GM18907 (cell line): ENCODE results near the gene RPUSD1.

Experiments used
- ATAC-seq: cut with Tn5 transposase; IDR thresholded peaks from one replicate; pipeline ENCODE4 v1.9.1; 2021; ENCODE audit warnings: mild to moderate bottlenecking, moderate library complexity; ENCODE audit not compliant: unreplicated experiment

RPUSD1 gene

DNA sequence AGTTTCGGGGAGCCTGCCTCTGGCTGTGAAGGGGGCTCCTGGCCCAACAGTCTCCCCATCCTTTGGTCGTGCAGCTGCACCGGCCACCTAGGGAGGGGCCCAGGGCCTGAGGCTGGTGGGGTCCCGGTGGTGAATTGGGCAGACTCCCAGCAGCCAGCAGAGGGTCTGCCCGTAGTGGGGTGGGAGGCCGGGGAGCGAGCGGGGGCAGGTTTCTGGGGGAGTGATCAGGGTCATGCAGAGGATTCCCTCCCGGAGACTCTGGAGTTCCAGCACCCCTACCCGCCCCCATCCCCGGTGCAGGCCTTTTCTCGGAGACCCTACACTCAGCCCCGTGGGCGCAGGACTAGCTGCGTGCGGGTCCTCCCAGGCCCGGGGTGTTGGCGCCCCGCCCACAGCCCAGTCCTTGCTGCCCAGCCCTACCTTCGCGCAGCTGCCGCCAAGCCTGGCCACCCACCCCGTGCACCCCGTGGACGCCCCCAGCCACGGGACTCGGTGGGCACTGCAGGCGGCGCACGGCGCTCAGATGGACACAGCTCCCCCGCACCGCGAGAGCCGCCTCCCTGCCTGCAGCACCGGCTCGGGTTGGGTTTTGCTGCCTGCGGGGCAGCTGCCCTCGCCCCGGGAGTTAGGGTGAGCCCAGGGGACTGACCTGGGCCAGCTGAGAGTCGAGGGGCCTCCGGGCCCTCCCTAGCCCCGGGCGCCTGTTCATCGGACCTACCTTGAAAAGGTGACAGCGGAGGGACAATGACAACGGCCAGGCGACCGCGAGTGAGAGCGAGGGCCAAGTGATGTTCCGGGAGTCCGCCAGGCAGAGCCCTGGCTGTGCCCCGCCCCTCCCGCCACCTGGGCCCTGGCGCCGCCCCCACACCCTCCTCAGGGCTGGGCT is 12.0 kb upstream of the RPUSD1 start, which contains the start of gene GNG13:
Gene GNG13 (minus strand): TSS at position 787 of the 886 bp plus-strand sequence. CDS start 1,657 bp downstream, outside the sequence.
- ATAC-seq, result no peak

DNA sequence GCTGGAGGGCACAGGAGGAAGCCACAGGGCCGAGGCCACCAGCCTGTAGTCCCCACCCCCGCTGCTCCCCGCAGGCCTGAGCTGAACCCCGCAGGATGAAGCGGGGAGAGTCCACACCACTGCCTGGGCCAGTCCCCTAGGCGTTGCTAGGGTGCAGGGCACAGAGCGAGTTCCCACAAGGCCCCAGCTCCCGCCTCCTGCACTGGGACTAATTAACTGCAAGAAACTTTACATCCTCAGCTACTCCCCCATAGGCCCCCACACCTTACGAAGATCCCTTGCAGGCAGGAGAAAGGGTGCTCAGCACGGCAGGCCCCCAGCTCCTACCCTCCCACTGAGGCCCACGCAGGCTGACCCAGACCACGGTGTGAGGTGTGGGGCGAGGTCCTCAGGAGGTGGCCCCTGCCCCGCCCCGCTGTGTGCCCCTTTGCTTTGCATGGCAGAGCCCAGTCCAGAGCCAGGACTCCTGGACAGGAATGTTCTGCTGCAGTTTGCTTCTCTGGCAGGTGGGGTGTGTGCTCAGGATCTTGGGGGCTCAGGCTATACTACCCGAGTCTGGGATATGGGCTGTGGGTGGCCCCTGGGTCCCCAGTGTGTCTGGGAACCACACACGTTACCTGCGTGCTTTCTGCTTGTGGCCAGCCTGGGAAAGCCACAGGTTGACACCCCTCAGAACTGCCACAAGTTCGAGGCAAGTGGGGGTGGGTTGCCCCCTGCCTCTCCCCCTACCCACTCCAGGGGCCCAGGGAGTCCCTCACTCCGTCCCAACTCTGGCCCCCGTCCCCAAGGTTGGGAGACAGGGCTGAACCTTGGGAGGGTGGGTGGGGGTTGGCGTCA is 11.1 kb upstream of the RPUSD1 start:
- no peak for ATAC-seq

DNA sequence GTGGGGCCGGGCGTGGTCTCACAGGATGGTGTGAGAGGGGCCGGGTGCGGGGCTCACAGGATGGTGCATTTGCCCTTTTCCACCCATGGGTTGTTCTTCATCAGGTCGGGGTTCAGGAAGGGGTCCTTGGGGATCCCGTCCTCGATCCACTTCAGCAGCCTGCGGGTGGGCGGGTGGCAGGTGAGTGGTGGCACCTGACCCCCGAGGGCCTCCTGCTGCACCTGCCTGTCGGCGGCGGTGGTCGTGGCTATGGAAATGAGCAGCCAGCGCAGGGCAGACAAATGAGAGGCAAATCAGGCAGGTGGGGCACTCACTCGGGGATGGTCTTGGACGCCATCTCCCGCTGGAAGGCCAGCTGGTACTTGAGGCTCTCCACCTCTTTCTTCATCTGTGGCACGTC is 10.5 kb upstream of the RPUSD1 start:
- ATAC-seq, result no peak

- ATAC-seq, result no peak
Measured at GRCh38 chr16:797686-798085, 9.5 kb upstream of the RPUSD1 start.

DNA sequence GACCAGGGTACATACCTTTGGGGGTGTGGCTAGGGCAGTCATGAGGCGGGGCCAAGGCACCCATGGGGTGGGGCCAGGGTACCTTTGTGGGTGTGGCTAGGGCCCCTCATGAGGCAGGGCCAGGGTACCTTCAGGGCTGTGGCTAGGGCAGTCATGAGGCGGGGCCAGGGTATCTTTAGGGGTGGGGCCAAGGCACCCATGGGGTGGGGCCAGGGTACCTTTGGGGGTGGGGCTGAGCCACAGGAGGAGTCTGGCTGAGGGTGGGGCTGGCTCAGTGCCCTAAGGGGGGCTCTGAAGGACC is 8.9 kb upstream of the RPUSD1 start:
- ATAC-seq, result no peak

GRCh38 chr16:796296-797119 is 8.3 kb upstream of the RPUSD1 start:
- ATAC-seq, result no peak

GRCh38 chr16:795580-796229 is 7.5 kb upstream of the RPUSD1 start:
- ATAC-seq, result no peak

DNA sequence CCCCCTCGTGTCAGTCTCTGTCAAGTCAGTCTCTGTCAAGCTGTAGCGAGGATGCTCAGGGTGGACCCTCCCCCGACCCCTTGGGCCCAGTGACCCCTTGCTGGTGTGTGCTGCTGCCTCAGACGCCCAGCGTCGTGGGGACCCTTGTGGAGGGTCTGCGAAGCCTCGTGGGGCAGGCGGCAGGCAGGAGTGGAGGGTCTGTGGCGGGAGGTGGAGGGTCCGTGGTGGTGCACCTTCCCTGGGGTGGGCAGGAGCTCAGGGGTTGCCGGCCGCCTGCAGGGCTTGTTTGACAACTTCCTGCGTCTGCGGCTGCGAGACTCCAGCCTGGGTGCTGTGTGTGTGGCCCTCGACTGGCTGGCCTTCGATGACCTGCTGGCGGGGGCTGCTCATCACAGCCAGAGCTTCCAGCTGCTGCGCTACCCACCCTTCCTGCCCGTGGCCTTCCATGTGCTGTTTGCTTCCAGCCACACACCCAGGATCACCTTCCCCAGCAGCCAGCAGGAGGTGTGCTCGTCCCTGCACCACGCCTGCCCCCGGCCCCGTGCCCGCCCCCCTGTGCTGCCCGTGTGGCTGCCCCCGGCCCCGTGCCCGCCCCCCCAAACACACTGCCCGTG is 6.8 kb upstream of the RPUSD1 start:
- ATAC-seq, result no peak

DNA sequence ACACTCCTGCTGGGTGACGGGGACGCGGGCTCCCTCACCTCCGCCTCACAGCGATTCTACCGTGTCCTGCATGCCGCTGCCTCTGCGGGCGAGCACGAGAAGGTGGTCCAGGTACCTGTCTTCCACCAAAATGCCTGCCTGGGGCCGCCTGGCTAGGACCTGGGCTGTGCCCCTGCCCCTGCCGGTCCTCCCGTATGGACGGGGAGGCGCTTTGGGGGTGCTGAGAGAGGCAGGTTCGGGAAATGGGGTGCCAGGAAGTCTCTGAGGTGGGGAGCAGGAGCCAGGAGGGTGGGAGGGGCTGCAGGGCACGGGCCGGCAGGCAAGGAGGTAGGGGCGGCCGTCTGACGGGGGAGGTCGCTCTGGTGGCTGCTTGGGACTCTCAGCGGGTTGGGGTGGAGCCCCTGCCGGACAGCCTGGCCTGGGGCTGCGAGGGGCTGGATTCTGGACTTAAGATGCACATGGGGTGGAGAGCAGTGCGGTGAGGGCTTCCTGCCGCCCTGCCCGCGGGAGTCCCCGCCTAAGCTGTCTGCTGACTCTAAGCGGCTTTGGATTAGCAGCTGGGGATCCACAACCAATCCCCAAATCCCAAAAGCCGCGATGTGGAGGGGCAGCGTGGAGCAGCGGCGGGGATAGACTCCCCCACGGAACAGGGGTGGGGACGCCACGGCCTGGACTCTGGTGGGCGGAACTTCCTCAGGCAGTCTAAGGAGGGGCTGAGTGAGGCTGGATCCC is 6.1 kb upstream of the RPUSD1 start:
- no peak for ATAC-seq

GRCh38 chr16:793414-793813 is 5.2 kb upstream of the RPUSD1 start:
- ATAC-seq, result no peak

DNA sequence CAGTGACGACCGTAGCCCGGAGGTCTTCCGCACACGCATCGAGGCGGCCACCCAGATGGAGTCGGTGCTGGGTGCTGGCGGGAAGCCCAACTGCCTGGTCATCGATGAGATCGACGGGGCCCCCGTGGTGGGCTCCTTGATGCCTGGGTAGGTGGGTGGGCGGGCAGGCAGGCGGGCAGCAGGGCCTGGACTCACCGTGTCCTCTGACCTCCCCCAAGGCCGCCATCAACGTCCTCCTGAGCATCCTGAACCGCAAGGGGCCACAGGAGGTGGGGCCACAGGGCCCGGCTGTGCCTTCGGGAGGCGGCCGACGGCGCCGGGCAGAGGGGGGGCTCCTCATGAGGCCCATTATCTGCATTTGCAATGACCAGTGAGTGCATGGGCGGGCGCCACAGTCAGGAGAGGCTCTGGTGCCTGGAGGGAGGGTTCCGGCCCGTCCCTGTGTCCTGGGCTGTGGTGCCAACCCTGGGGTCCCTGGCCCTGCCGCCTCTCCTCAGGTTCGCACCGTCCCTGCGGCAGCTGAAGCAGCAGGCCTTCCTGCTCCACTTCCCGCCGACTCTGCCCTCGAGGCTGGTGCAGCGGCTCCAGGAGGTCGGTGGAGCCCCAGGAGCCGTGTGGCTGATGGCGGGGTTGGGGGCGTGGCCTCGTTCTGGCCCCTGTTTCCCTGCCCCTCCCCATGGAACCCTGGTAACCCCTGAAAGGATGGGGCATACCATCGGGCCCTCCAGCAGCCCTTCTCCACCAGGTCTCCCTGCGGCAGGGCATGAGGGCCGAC is 4.2 kb upstream of the RPUSD1 start:
- ATAC-seq, result no peak

DNA sequence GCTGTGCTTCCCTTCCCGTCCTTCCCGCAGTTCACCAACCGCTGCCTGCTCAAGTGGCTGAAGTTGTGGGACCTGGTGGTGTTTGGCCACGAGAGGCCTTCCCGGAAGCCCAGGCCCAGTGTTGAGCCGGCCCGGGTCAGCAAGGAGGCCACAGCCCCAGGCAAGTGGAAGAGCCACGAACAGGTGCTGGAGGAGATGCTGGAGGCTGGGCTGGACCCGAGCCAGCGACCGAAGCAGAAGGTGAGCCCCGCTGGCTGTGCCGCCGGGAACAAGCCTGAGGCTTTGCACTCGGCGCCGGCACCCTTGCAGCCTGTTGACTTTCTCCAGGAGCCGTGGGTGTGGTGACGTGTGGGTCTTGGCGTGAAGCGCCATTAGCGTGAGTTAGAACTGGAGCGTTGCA is 3.0 kb upstream of the RPUSD1 start:
- no peak for ATAC-seq

DNA sequence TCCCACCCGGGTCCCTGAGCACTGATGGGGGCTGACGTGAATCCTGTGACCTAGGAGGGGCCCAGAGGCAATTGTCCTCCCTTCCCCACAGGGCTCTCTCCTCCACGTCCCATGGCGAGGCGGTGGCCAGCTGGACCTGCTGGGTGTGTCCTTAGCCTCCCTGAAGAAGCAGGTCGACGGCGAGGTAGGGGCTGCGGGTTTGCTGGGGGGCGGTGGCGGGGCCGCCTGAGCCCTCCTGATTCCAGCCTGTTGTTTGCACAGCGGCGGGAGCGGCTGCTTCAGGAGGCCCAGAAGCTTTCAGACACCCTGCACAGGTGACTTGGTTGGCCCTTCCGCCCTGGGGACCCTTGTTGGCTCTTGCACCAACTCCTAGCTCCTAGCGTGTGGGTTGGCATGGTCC is 1.9 kb upstream of the RPUSD1 start:
- no peak for ATAC-seq

GRCh38 chr16:789191-789850 is 1.1 kb upstream of the RPUSD1 start:
- ATAC-seq, result no peak

DNA sequence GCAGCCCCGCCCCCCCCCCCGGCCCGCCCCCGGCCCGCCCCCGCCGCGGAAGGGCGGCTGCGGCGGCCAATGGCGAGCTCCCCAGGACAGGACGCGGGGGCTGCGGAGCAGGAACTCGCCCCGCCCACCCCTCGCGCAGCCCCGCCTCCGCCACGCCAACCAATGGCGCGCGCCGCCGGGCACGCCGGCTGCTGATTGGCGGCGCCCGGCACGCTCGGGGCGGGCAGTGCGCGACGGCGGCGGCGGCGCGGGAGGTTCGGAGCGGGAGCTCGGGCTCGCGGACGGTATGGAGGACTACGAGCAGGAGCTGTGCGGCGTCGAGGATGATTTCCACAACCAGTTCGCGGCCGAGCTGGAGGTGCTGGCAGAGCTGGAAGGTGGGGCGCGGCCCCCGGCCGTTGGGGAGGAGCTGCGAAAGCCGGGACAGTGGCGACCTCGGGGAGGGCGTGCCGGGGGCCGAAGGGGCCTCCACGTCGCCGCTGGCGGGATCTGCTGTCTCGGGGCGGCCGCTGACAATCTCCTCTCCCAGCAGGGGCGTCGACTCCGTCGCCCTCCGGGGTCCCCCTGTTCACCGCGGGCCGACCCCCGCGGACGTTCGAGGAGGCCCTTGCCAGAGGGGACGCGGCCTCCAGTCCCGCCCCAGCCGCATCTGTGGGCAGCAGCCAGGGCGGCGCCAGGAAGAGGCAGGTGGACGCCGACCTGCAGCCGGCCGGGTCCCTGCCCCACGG is 382 bp upstream of the RPUSD1 start, which contains the start of gene CHTF18:
Gene CHTF18 (plus strand): TSS at position 222 of the 728 bp plus-strand sequence. CDS start 65 bp downstream, at position 287.
- peak; percentile 59 for ATAC-seq

GRCh38 chr16:787321-787966 is 737 bp downstream of the RPUSD1 start:
- ATAC-seq, result no peak
